Activated CD8-positive, alpha-beta memory T cell treated with anti-CD3 and anti-CD28 coated beads, Interleukin-2, amount 10 ng/mL, durations not matched to agents 7 days and 5 days (primary cell): ENCODE data around the gene HOXD10. TPM values are rescaled to one million over a fixed set of nuclear protein-coding genes. Genes with fewer than 3 reads are reported as not detected.

Source experiments
- ATAC-seq: fragments of 150-1000 bp; cut with Tn5 transposase; one replicate; pipeline ENCODE4 v1.10.0; 2021; ENCODE audit warnings: moderate library complexity
- CTCF ChIA-PET: fragments of 350-600 bp; sonication (Branson Sonifier 250); formaldehyde crosslinking; loops from one replicate; lab custom pipeline; 2021; ENCODE audit warnings: antibody characterized with exemption; lab: Charles Lee
- DNase-seq: peaks from one replicate; pipeline ENCODE4 v3.0.0-alpha.2; 2020
- H3K27ac Mint-ChIP-seq: one replicate; pipeline ENCODE4 v1.8.0; 2021; ENCODE audit warnings: mild to moderate bottlenecking, mixed read lengths
- H3K27me3 Mint-ChIP-seq: one replicate; pipeline ENCODE4 v1.8.0; 2021; ENCODE audit warnings: mixed read lengths
- H3K36me3 Mint-ChIP-seq: one replicate; pipeline ENCODE4 v1.8.0; 2021; ENCODE audit warnings: mild to moderate bottlenecking, mixed read lengths
- H3K4me1 Mint-ChIP-seq: one replicate; pipeline ENCODE4 v1.8.0; 2021; ENCODE audit warnings: mixed read lengths
- H3K4me3 Mint-ChIP-seq: one replicate; pipeline ENCODE4 v1.8.0; 2021; ENCODE audit warnings: mild to moderate bottlenecking, moderate library complexity, mixed read lengths
- H3K9me3 Mint-ChIP-seq: one replicate; pipeline ENCODE4 v1.8.0; 2022; ENCODE audit warnings: low read depth, mixed read lengths
- total RNA-seq, 2 experiments: library from RNA; stranded (reverse); gene quantifications; one replicate each; pipeline ENCODE4 v1.2.3, GENCODE V29; 2021

The HOXD10 gene
- not detected for total RNA-seq

DNA sequence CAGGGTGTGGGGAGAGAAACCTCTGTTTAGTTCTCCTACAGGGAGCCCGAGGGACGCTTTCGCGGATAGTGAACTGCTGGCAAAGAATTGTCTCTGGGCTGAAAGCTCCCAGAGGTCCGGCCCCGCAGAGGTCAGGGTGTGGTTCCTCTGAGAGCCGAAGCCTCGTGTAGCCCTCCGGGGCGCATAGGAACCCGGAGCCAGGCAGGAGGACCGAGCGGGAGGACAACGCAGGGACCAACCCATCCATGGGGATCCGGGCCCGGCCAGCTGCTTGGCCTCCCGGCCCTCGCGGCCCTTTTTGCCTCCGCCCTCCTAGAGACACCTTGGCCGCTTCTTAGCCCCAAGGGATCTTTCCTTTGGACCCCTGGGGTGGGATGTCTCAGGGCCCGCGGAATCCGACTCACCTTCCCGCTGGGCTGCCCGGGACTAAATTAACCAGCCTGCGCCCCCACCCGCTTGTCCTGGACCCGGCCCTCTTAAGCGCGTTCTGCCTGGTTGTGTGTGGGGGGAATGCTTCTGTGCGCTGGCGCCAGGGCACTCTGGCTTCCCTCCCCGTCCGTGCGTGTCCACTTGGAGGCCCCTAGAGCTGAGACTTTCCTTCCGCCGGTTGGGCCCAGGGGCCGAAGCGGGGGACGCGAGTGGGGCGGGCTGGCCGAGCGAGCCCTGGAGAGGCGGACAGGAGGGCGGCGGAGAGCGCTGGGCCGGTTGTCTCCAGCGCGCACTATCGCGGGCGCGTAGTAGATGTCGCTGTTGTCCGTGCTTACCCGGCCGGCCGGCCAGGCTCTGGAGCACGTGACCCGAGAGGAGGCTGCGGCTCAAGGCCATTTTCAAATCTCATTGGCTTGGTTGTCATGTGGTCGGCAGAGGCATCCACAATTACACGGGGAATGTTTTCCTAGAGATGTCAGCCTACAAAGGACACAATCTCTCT is at the start of gene HOXD10:
TSS of gene HOXD10 (plus strand) at position 896 of the 931 bp plus-strand sequence. CDS start 56 bp downstream, outside the sequence.
- CTCF ChIA-PET = no interaction called here
- H3K27ac Mint-ChIP-seq = no peak within 1 kb of the TSS
- peaks cover 6% of the 10 kb centered on the region for H3K4me1 Mint-ChIP-seq
- H3K27me3 Mint-ChIP-seq = peaks cover 99% of the 10 kb centered on the region
- peaks cover 1% of the 10 kb centered on the region for H3K9me3 Mint-ChIP-seq
- DNase-seq (no peak), ATAC-seq (no peak)
- no peaks in the 10 kb centered on the region for H3K36me3 Mint-ChIP-seq
- no peak within 1 kb of the TSS for H3K4me3 Mint-ChIP-seq

GRCh38 chr2:176067589-176068418 is 48.8 kb upstream of the HOXD10 start:
- Mint-ChIP-seq H3K4me3 (no peak overlapping the region), H3K9me3 (no peaks in the 10 kb centered on the region), H3K36me3 (no peaks in the 10 kb centered on the region), H3K27ac (no peak overlapping the region), H3K27me3 (peaks cover 89% of the 10 kb centered on the region), H3K4me1 (peaks cover 13% of the 10 kb centered on the region)
- ATAC-seq (no peak), DNase-seq (no peak)
- CTCF ChIA-PET = no interaction called here

GRCh38 chr2:176068419-176068832 is 48.2 kb upstream of the HOXD10 start:
- no peak for DNase-seq
- H3K36me3 Mint-ChIP-seq = no peaks in the 10 kb centered on the region
- CTCF ChIA-PET = no interaction called here
- H3K27ac Mint-ChIP-seq = no peak overlapping the region
- ATAC-seq = no peak
- no peak overlapping the region for H3K4me3 Mint-ChIP-seq
- peaks cover 96% of the 10 kb centered on the region for H3K27me3 Mint-ChIP-seq
- no peaks in the 10 kb centered on the region for H3K9me3 Mint-ChIP-seq
- H3K4me1 Mint-ChIP-seq = peaks cover 13% of the 10 kb centered on the region

- CTCF ChIA-PET = interaction anchor here (0.8 to 1.1 kb wide), 2 partner anchors 21 to 55 kb away, joined by 3 read pairs; partner anchors contain the start of gene HOXD13
- Mint-ChIP-seq H3K4me3 (no peak overlapping the region), H3K36me3 (no peaks in the 10 kb centered on the region)
These were observed 45.0 kb upstream of the HOXD10 start for GRCh38 chr2:176071330-176072291.

GRCh38 chr2:176072292-176072669 is 44.3 kb upstream of the HOXD10 start:
- ATAC-seq (no peak), DNase-seq (no peak)
- H3K9me3 Mint-ChIP-seq = no peaks in the 10 kb centered on the region
- CTCF ChIA-PET = interaction anchor here (1.1 kb wide), 1 partner anchor 54 kb away, joined by 3 read pairs; no protein-coding TSS in a partner anchor
- no peaks in the 10 kb centered on the region for H3K36me3 Mint-ChIP-seq
- H3K27me3 Mint-ChIP-seq = peaks cover 97% of the 10 kb centered on the region
- no peak overlapping the region for H3K4me3 Mint-ChIP-seq
- no peak overlapping the region for H3K27ac Mint-ChIP-seq
- peaks cover 5% of the 10 kb centered on the region for H3K4me1 Mint-ChIP-seq

More at GRCh38 chr2:176071330-176072291, 45.0 kb upstream of the HOXD10 start:
- no peak for DNase-seq
- Mint-ChIP-seq H3K27me3 (peaks cover 98% of the 10 kb centered on the region), H3K4me1 (peaks cover 5% of the 10 kb centered on the region), H3K27ac (no peak overlapping the region), H3K9me3 (no peaks in the 10 kb centered on the region)
- no peak for ATAC-seq

GRCh38 chr2:176072951-176073904 is 43.4 kb upstream of the HOXD10 start:
- no peak overlapping the region for H3K4me3 Mint-ChIP-seq
- H3K27me3 Mint-ChIP-seq = peaks cover 90% of the 10 kb centered on the region
- ATAC-seq (no peak), DNase-seq (no peak)
- no peak overlapping the region for H3K27ac Mint-ChIP-seq
- CTCF ChIA-PET = interaction anchor here (1.0 to 1.3 kb wide), 2 partner anchors 37 to 53 kb away, joined by 3 read pairs; no protein-coding TSS in a partner anchor
- no peaks in the 10 kb centered on the region for H3K9me3 Mint-ChIP-seq
- no peaks in the 10 kb centered on the region for H3K36me3 Mint-ChIP-seq
- peaks cover 2% of the 10 kb centered on the region for H3K4me1 Mint-ChIP-seq

GRCh38 chr2:176074919-176075425 is 41.6 kb upstream of the HOXD10 start:
- Mint-ChIP-seq H3K27ac (no peak overlapping the region), H3K9me3 (no peaks in the 10 kb centered on the region), H3K4me1 (peaks cover 6% of the 10 kb centered on the region), H3K36me3 (peaks cover 3% of the 10 kb centered on the region), H3K27me3 (peaks cover 87% of the 10 kb centered on the region), H3K4me3 (no peak overlapping the region)
- CTCF ChIA-PET = interaction anchor here (1.2 to 1.3 kb wide), 2 partner anchors 36 to 385 kb away, joined by 3 to 4 read pairs; no protein-coding TSS in a partner anchor
- DNase-seq (no peak), ATAC-seq (no peak)

DNA sequence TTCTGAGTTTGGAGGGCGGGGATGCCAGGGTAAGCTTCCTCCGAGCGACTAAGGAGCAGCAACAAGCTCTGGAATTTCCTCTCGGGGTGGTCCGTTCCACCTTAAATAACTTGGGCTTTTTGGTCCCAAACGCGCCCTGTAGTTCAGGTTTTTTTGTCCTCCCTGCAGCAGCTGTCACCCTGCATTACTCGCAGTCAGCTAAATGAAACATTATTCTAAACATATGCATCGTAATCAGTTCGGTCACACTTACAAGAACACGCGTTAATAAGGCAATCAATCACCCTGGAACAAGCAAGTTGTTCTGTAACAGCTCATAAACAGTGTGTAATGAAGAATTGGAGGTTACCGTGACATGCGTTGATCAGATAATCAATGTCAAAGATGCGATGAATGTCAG is 41.1 kb upstream of the HOXD10 start:
- no peaks in the 10 kb centered on the region for H3K9me3 Mint-ChIP-seq
- peaks cover 3% of the 10 kb centered on the region for H3K36me3 Mint-ChIP-seq
- DNase-seq (no peak), ATAC-seq (no peak)
- no peak overlapping the region for H3K27ac Mint-ChIP-seq
- CTCF ChIA-PET = interaction anchor here (1.2 kb wide), 1 partner anchor 386 kb away, joined by 4 read pairs; no protein-coding TSS in a partner anchor
- no peak overlapping the region for H3K4me3 Mint-ChIP-seq
- peaks cover 82% of the 10 kb centered on the region for H3K27me3 Mint-ChIP-seq
- peaks cover 6% of the 10 kb centered on the region for H3K4me1 Mint-ChIP-seq

- Mint-ChIP-seq H3K4me1 (peaks cover 8% of the 10 kb centered on the region), H3K36me3 (peaks cover 3% of the 10 kb centered on the region), H3K9me3 (no peaks in the 10 kb centered on the region), H3K27me3 (peaks cover 82% of the 10 kb centered on the region), H3K27ac (no peak overlapping the region), H3K4me3 (no peak overlapping the region)
- no peak for DNase-seq
- CTCF ChIA-PET = no interaction called here
- ATAC-seq = no peak
These were observed 40.5 kb upstream of the HOXD10 start for GRCh38 chr2:176076063-176076462.

- H3K9me3 Mint-ChIP-seq = no peaks in the 10 kb centered on the region
- no peak overlapping the region for H3K4me3 Mint-ChIP-seq
- peaks cover 3% of the 10 kb centered on the region for H3K36me3 Mint-ChIP-seq
- H3K27ac Mint-ChIP-seq = no peak overlapping the region
- peaks cover 10% of the 10 kb centered on the region for H3K4me1 Mint-ChIP-seq
- peaks cover 82% of the 10 kb centered on the region for H3K27me3 Mint-ChIP-seq
- CTCF ChIA-PET = interaction anchor here (1.0 kb wide), 1 partner anchor 64 kb away, joined by 3 read pairs; no protein-coding TSS in a partner anchor
- DNase-seq (no peak), ATAC-seq (no peak)
These were observed 39.8 kb upstream of the HOXD10 start for GRCh38 chr2:176076796-176077195.

DNA sequence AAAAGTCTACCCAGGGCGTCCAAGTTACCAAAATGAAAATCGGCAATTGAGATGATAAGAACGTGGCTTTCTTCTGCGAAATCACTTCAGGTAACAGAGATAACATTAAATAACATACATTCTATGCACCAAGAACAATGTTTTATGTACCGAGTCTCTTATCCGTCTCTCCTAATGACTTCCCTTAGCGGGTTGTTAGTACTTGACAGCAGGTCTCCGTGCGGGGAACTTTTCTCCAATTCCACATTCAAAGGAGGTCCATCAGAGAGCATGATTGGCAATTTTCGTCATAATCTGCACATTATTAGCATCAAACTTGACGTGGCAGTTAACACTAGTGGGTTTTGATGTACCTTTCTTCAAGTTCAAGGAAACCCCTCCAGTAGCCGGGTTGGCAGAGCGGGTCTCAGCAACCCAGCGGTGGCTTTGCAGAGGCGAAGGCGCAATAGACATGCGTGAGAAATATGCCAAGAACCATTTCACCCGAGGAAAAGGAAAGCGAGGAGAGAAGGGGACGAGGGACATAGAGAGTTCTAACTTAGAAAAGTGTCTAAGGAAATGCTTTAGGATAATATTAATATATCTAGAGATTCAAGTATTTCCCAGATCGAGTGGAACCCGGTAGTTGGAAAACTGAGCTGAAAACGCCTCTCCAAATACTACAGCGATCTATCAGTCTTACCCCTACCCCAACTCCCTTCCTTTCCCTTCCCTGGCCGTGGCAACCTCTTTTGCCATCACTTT is 37.9 kb upstream of the HOXD10 start:
- DNase-seq (no peak), ATAC-seq (no peak)
- peaks cover 10% of the 10 kb centered on the region for H3K4me1 Mint-ChIP-seq
- CTCF ChIA-PET = interaction anchor here (0.7 to 1.3 kb wide), 2 partner anchors 18 to 52 kb away, joined by 3 to 9 read pairs; no protein-coding TSS in a partner anchor
- peaks cover 5% of the 10 kb centered on the region for H3K36me3 Mint-ChIP-seq
- H3K4me3 Mint-ChIP-seq = no peak overlapping the region
- H3K9me3 Mint-ChIP-seq = no peaks in the 10 kb centered on the region
- peak overlapping the region; percentile 72 for H3K27ac Mint-ChIP-seq
- H3K27me3 Mint-ChIP-seq = peaks cover 81% of the 10 kb centered on the region
